HCT116 (cell line): ENCODE results near the gene CHCHD4. TPM values are rescaled to one million over a fixed set of nuclear protein-coding genes. Genes with fewer than 3 reads are reported as not detected.

Source experiments
- ATAC-seq: fragments of 200-7000 bp; cut with Tn5 transposase; 2 replicates; pipeline ENCODE4 v1.9.1; 2020; ENCODE audit warnings: mild to moderate bottlenecking, moderate library complexity
- BruUV-seq: library from RNA; stranded (reverse); fragments of 400-500 nt; replicated peaks from 2 replicates; lab custom pipeline; 2021; lab: Mats Ljungman, UMichigan
- CTCF ChIA-PET: fragments of 300-600 bp; sonication (Branson Sonifier 250); formaldehyde crosslinking; loops from one replicate; lab custom pipeline; 2021; ENCODE audit warnings: antibody characterized with exemption; lab: Charles Lee
- POLR2A ChIA-PET: fragments of 300-600, 350-600 bp; sonication (Branson Sonifier 250); formaldehyde crosslinking; loops from one replicate; lab custom pipeline; 2021; ENCODE audit warnings: antibody characterized with exemption; lab: Charles Lee
- RAD21 ChIA-PET, 2 experiments: fragments of 300-600 bp; sonication (Branson Sonifier 250); formaldehyde crosslinking; loops; one replicate each; lab custom pipeline; 2023; ENCODE audit warnings: low total read pairs in 2 of 2; ENCODE audit not compliant: uncharacterized antibody in 2 of 2, unreplicated experiment in 2 of 2, low non-redundant PET in 1 of 2; lab: Charles Lee
- DNase-seq: peaks from one replicate; pipeline ENCODE4 v3.0.0-alpha.2; 2010; ENCODE audit warnings: low read depth, low spot score
- H2AFZ ChIP-seq: fragments of 200-600 bp; shearing (Covaris generic), sonication (generic); 2 replicates; pipeline ENCODE4 v1.6.1; 2017; ENCODE audit warnings: low read depth, mixed run types, mixed read lengths, antibody characterized with exemption, low read length; ENCODE audit not compliant: poor library complexity, severe bottlenecking
- H3K27ac ChIP-seq: 2 replicates; pipeline ENCODE4 v1.5.1; 2012; ENCODE audit warnings: low read depth, low read length
- H3K27me3 ChIP-seq: fragments of 200-600 bp; sonication (generic); 2 replicates; pipeline ENCODE4 v1.6.1; 2016; ENCODE audit warnings: mixed run types, low read length, mixed read lengths; ENCODE audit not compliant: insufficient read depth
- H3K36me3 ChIP-seq, 2 experiments: fragments of 200-500 bp in 1 of 2; fragments of 200-600 bp in 1 of 2; sonication (Bioruptor generic) in 1 of 2; sonication (generic) in 1 of 2; 2 replicates each; pipeline versions ENCODE4 v1.5.1 to v1.6.1; 2014 to 2016; ENCODE audit warnings: low read length in 2 of 2, inconsistent platforms in 1 of 2, mixed read lengths in 1 of 2, mixed run types in 1 of 2; ENCODE audit not compliant: insufficient read depth in 2 of 2, control insufficient read depth in 1 of 2
- H3K4me1 ChIP-seq, 2 experiments: fragments of 200-600 bp in 1 of 2; sonication (generic) in 1 of 2; 2 replicates each; pipeline versions ENCODE4 v1.5.1 to v1.6.1; 2012 to 2017; ENCODE audit warnings: low read length in 2 of 2, inconsistent platforms in 1 of 2, mild to moderate bottlenecking in 1 of 2, mixed read lengths in 1 of 2, mixed run types in 1 of 2, moderate library complexity in 1 of 2; ENCODE audit not compliant: insufficient read depth in 2 of 2, control insufficient read depth in 1 of 2
- H3K4me2 ChIP-seq: fragments of 200-600 bp; sonication (generic); 2 replicates; pipeline ENCODE4 v1.6.1; 2017; ENCODE audit warnings: mixed run types, low read length, mixed read lengths
- H3K4me3 ChIP-seq, 2 experiments: fragments of 200-600 bp in 1 of 2; sonication (generic) in 1 of 2; replicated peaks in 1 of 2; 2 replicates each; pipeline ENCODE4 v1.5.1; 2011 to 2016; ENCODE audit warnings: low read length in 2 of 2, control low read depth in 1 of 2, low read depth in 1 of 2, mild to moderate bottlenecking in 1 of 2, mixed read lengths in 1 of 2, mixed run types in 1 of 2
- H3K79me2 ChIP-seq: fragments of 200-600 bp; sonication (generic); 2 replicates; pipeline ENCODE4 v1.6.1; 2017; ENCODE audit warnings: mild to moderate bottlenecking, mixed run types, low read length, moderate library complexity, mixed read lengths; ENCODE audit not compliant: insufficient read depth
- H3K9ac ChIP-seq: fragments of 200-600 bp; sonication (generic); 2 replicates; pipeline ENCODE4 v1.6.1; 2016; ENCODE audit warnings: low read length, mixed read lengths
- H3K9me2 ChIP-seq: fragments of 200-600 bp; sonication (generic), shearing (Covaris generic); 2 replicates; pipeline ENCODE4 v1.6.1; 2017; ENCODE audit warnings: mixed run types, mild to moderate bottlenecking, moderate library complexity; ENCODE audit not compliant: insufficient read depth
- H3K9me3 ChIP-seq, 2 experiments: fragments of 200-500 bp in 1 of 2; fragments of 200-600 bp in 1 of 2; sonication (Bioruptor generic) in 1 of 2; sonication (generic) in 1 of 2; 2 replicates each; pipeline ENCODE4 v1.6.1; 2014 to 2017; ENCODE audit warnings: low read length in 2 of 2, mixed read lengths in 2 of 2, inconsistent platforms in 1 of 2, low read depth in 1 of 2, mild to moderate bottlenecking in 1 of 2, mixed run types in 1 of 2, moderate library complexity in 1 of 2; ENCODE audit not compliant: control insufficient read depth in 1 of 2, insufficient read depth in 1 of 2
- H4K20me1 ChIP-seq: fragments of 200-600 bp; sonication (generic), shearing (Covaris generic); 2 replicates; pipeline ENCODE4 v1.6.1; 2017; ENCODE audit warnings: mixed run types, mild to moderate bottlenecking, moderate library complexity; ENCODE audit not compliant: insufficient read depth
- CBX3 ChIP-seq: IDR thresholded peaks from 2 replicates; pipeline ENCODE4 v1.6.1; 2012; ENCODE audit warnings: low read depth
- CEBPB ChIP-seq: IDR thresholded peaks from 2 replicates; pipeline ENCODE4 v1.6.1; 2012; ENCODE audit warnings: low read depth
- EGR1 ChIP-seq: IDR thresholded peaks from 2 replicates; pipeline ENCODE4 v1.6.1; 2012; ENCODE audit warnings: low read depth
- EZH2 ChIP-seq: fragments of 200-600 bp; sonication (generic); IDR thresholded peaks from 2 replicates; pipeline ENCODE4 v1.6.1; 2017; ENCODE audit warnings: antibody characterized with exemption, mixed run types
- FOSL1 ChIP-seq: IDR thresholded peaks from 2 replicates; pipeline ENCODE4 v1.6.1; 2012; ENCODE audit warnings: low read depth
- JUND ChIP-seq: IDR thresholded peaks from 2 replicates; pipeline ENCODE4 v1.6.1; 2012
- POLR2AphosphoS5 ChIP-seq: IDR thresholded peaks from 2 replicates; pipeline ENCODE4 v1.6.1; 2011; ENCODE audit warnings: mild to moderate bottlenecking, low read depth, low read length, moderate library complexity
- SP1 ChIP-seq: IDR thresholded peaks from 2 replicates; pipeline ENCODE4 v1.6.1; 2012; ENCODE audit warnings: low read depth
- SRF ChIP-seq: IDR thresholded peaks from 2 replicates; pipeline ENCODE4 v1.6.1; 2012; ENCODE audit warnings: low read depth
- TCF7L2 ChIP-seq: IDR thresholded peaks from 2 replicates; pipeline ENCODE4 v1.7.0; 2011; ENCODE audit warnings: borderline replicate concordance, inconsistent platforms; ENCODE audit not compliant: insufficient read depth, insufficient read length; ENCODE audit errors: extremely low read depth
- YY1 ChIP-seq: IDR thresholded peaks from 2 replicates; pipeline ENCODE4 v1.6.1; 2011; ENCODE audit warnings: low read length, low read depth, moderate library complexity, mild to moderate bottlenecking; ENCODE audit not compliant: insufficient replicate concordance; ENCODE audit errors: extremely low read depth
- intact Hi-C: fragments of 100-400 bp; cut with micrococcal nuclease; formaldehyde crosslinking; loops from 2 replicates; pipeline ENCODE4 v1.10.0; 2022
- total RNA-seq: library from RNA; stranded (reverse); gene quantifications from one replicate; pipeline ENCODE4 v1.2.1, GENCODE V29; 2021; ENCODE audit not compliant: unreplicated experiment
- TF ChIP-seq, protein P1 (sequence below), 3 experiments: fragments of 200-600 bp in 1 of 3; sonication (generic) in 1 of 3; IDR thresholded peaks in 2 of 3; conservative IDR thresholded peaks in 1 of 3; 2 replicates each; pipeline ENCODE4 v1.5.1; 2012 to 2017; ENCODE audit warnings: low read depth in 2 of 3, low read length in 2 of 3, antibody characterized with exemption in 1 of 3, borderline replicate concordance in 1 of 3, control low read depth in 1 of 3, mild to moderate bottlenecking in 1 of 3, mixed read lengths in 1 of 3, mixed run types in 1 of 3, moderate library complexity in 1 of 3; ENCODE audit not compliant: insufficient read depth in 1 of 3
- TF ChIP-seq, protein P2 (sequence below): IDR thresholded peaks from 2 replicates; pipeline ENCODE4 v1.6.1; 2011; ENCODE audit warnings: mild to moderate bottlenecking, low read length, moderate library complexity; ENCODE audit not compliant: insufficient replicate concordance; ENCODE audit errors: extremely low read depth
- TF ChIP-seq, protein P3 (sequence below): IDR thresholded peaks from 2 replicates; pipeline ENCODE4 v1.6.1; 2012; ENCODE audit warnings: low read depth
- TF ChIP-seq, protein P4 (sequence below): IDR thresholded peaks from 2 replicates; pipeline ENCODE4 v1.6.1; 2012

Gene CHCHD4
- total RNA-seq, 1 experiment from 2014 or later = 24.6 TPM

DNA sequence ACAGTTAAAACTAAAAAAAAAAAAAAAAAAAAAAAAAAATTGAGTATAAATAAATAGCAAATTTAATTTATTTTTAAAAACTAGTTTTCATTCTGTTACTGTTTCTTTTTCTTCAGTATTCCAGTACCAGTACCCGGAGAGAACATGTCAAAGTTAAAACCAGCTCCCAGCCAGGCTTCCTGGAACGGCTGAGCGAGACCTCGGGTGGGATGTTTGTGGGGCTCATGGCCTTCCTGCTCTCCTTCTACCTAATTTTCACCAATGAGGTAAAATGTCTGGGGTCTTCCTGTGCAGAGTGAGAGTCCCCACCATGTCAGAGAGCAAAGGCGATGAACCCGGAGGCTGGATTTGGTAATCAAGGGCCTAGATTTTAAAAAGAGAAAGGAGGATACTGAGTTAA, 4.6 kb upstream of the CHCHD4 start:
- H3K36me3 ChIP-seq = peaks cover 22 to 36% of the 10 kb centered on the region in 2 experiments; a peak in 3 of 4 replicates
- intact Hi-C loops = loop anchor here (5.0 to 10.0 kb wide), 3 partner anchors 48 to 474 kb away; partner anchors contain the start of genes LSM3 and XPC
- TF ChIP-seq, protein P1, sequence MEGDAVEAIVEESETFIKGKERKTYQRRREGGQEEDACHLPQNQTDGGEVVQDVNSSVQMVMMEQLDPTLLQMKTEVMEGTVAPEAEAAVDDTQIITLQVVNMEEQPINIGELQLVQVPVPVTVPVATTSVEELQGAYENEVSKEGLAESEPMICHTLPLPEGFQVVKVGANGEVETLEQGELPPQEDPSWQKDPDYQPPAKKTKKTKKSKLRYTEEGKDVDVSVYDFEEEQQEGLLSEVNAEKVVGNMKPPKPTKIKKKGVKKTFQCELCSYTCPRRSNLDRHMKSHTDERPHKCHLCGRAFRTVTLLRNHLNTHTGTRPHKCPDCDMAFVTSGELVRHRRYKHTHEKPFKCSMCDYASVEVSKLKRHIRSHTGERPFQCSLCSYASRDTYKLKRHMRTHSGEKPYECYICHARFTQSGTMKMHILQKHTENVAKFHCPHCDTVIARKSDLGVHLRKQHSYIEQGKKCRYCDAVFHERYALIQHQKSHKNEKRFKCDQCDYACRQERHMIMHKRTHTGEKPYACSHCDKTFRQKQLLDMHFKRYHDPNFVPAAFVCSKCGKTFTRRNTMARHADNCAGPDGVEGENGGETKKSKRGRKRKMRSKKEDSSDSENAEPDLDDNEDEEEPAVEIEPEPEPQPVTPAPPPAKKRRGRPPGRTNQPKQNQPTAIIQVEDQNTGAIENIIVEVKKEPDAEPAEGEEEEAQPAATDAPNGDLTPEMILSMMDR (IDR thresholded peaks at IDR 0.05 in 2 of 3, conservative IDR thresholded peaks at IDR 0.05 in 1 of 3; ENCODE audit: borderline replicate concordance in 1 of 3, insufficient read depth in 1 of 3, low read depth in 2 of 3, low read length in 2 of 3) = no peak
- TF ChIP-seq YY1 (no peak), EZH2 (no peak), FOSL1 (no peak), TCF7L2 (no peak), CEBPB (no peak), EGR1 (no peak), CBX3 (no peak), JUND (no peak), SRF (no peak), SP1 (no peak), POLR2AphosphoS5 (no peak)
- TF ChIP-seq, protein P2, sequence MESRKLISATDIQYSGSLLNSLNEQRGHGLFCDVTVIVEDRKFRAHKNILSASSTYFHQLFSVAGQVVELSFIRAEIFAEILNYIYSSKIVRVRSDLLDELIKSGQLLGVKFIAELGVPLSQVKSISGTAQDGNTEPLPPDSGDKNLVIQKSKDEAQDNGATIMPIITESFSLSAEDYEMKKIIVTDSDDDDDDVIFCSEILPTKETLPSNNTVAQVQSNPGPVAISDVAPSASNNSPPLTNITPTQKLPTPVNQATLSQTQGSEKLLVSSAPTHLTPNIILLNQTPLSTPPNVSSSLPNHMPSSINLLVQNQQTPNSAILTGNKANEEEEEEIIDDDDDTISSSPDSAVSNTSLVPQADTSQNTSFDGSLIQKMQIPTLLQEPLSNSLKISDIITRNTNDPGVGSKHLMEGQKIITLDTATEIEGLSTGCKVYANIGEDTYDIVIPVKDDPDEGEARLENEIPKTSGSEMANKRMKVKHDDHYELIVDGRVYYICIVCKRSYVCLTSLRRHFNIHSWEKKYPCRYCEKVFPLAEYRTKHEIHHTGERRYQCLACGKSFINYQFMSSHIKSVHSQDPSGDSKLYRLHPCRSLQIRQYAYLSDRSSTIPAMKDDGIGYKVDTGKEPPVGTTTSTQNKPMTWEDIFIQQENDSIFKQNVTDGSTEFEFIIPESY = no peak
- TF ChIP-seq, protein P3, sequence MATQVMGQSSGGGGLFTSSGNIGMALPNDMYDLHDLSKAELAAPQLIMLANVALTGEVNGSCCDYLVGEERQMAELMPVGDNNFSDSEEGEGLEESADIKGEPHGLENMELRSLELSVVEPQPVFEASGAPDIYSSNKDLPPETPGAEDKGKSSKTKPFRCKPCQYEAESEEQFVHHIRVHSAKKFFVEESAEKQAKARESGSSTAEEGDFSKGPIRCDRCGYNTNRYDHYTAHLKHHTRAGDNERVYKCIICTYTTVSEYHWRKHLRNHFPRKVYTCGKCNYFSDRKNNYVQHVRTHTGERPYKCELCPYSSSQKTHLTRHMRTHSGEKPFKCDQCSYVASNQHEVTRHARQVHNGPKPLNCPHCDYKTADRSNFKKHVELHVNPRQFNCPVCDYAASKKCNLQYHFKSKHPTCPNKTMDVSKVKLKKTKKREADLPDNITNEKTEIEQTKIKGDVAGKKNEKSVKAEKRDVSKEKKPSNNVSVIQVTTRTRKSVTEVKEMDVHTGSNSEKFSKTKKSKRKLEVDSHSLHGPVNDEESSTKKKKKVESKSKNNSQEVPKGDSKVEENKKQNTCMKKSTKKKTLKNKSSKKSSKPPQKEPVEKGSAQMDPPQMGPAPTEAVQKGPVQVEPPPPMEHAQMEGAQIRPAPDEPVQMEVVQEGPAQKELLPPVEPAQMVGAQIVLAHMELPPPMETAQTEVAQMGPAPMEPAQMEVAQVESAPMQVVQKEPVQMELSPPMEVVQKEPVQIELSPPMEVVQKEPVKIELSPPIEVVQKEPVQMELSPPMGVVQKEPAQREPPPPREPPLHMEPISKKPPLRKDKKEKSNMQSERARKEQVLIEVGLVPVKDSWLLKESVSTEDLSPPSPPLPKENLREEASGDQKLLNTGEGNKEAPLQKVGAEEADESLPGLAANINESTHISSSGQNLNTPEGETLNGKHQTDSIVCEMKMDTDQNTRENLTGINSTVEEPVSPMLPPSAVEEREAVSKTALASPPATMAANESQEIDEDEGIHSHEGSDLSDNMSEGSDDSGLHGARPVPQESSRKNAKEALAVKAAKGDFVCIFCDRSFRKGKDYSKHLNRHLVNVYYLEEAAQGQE = no peak
- TF ChIP-seq, protein P4, sequence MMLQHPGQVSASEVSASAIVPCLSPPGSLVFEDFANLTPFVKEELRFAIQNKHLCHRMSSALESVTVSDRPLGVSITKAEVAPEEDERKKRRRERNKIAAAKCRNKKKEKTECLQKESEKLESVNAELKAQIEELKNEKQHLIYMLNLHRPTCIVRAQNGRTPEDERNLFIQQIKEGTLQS = no peak
- POLR2A ChIA-PET = no interaction called here
- H3K4me3 ChIP-seq = no peak overlapping the region
- DNase-seq = no peak
- RAD21 ChIA-PET = no interaction called here
- no peak overlapping the region for H3K4me2 ChIP-seq
- no peaks in the 10 kb centered on the region; the same call in 1 of the 2 replicates for H4K20me1 ChIP-seq
- no peak overlapping the region for H2AFZ ChIP-seq
- BruUV-seq = no TSS peak
- no peaks in the 10 kb centered on the region for H3K27me3 ChIP-seq
- peaks cover 51% of the 10 kb centered on the region for H3K79me2 ChIP-seq
- no peak overlapping the region for H3K9ac ChIP-seq
- CTCF ChIA-PET = interaction anchor here (0.7 to 1.6 kb wide), 2 partner anchors 13 to 233 kb away, joined by 3 read pairs; no protein-coding TSS in a partner anchor
- peaks cover 8 to 10% of the 10 kb centered on the region in 2 experiments; a peak in 3 of 4 replicates for H3K4me1 ChIP-seq
- no peaks in the 10 kb centered on the region for H3K9me2 ChIP-seq
- H3K27ac ChIP-seq = no peak overlapping the region
- ATAC-seq = no peak
- no peaks in the 10 kb centered on the region for H3K9me3 ChIP-seq
